ENCODE results near the gene MYOM1. TPM values are rescaled to one million over a fixed set of nuclear protein-coding genes. Genes with fewer than 3 reads are reported as not detected.

The MYOM1 gene
- total RNA-seq, 2 experiments from 2014 or later = 2.4 to 3.8 TPM

GRCh38 chr18:3248658-3249359 is 29.0 kb upstream of the MYOM1 start:
- peak overlapping the region; percentile 72 for H3K4me2 ChIP-seq (ENCODE audit: low read length)
- peaks cover 45% of the 10 kb centered on the region for H3K36me3 ChIP-seq (ENCODE audit: insufficient read depth, low read length)
- peak; percentile 67 for DNase-seq (ENCODE audit: low spot score)
- ChIA-PET POLR2A (interaction anchor here (0.6 to 4.0 kb wide), 10 partner anchors 11 to 336 kb away, joined by 3 to 50 read pairs (median 4); no protein-coding TSS in a partner anchor), CTCF (ENCODE audit: unreplicated experiment) (no interaction called here)
- no peak overlapping the region for H2AFZ ChIP-seq (ENCODE audit: low read length)
- peak overlapping the region; percentile 84 for H3K27ac ChIP-seq (ENCODE audit: low read depth, low read length, poor library complexity, severe bottlenecking)
- H3K4me3 ChIP-seq (ENCODE audit: low read depth, low read length, poor library complexity, severe bottlenecking) = peak overlapping the region; percentile 81
- peaks cover 60% of the 10 kb centered on the region for H3K4me1 ChIP-seq (ENCODE audit: insufficient read depth, low read length, poor library complexity, severe bottlenecking)
- TF ChIP-seq, protein P1, sequence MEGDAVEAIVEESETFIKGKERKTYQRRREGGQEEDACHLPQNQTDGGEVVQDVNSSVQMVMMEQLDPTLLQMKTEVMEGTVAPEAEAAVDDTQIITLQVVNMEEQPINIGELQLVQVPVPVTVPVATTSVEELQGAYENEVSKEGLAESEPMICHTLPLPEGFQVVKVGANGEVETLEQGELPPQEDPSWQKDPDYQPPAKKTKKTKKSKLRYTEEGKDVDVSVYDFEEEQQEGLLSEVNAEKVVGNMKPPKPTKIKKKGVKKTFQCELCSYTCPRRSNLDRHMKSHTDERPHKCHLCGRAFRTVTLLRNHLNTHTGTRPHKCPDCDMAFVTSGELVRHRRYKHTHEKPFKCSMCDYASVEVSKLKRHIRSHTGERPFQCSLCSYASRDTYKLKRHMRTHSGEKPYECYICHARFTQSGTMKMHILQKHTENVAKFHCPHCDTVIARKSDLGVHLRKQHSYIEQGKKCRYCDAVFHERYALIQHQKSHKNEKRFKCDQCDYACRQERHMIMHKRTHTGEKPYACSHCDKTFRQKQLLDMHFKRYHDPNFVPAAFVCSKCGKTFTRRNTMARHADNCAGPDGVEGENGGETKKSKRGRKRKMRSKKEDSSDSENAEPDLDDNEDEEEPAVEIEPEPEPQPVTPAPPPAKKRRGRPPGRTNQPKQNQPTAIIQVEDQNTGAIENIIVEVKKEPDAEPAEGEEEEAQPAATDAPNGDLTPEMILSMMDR (conservative IDR thresholded peaks at IDR 0.05; ENCODE audit: low read length) = no peak
- TF ChIP-seq EZH2phosphoT487 (IDR thresholded peaks at IDR 0.05; ENCODE audit: borderline replicate concordance, low read depth, low read length) = no peak
- H3K9me2 ChIP-seq (ENCODE audit: insufficient read depth, low read length) = no peaks in the 10 kb centered on the region
- no peaks in the 10 kb centered on the region for H3K9me3 ChIP-seq (ENCODE audit: low read length)
- intact Hi-C loops (cut with micrococcal nuclease; ENCODE audit: unreplicated experiment) = loop anchor here (5.0 kb wide), 2 partner anchors 332 to 677 kb away; partner anchors contain the start of genes METTL4 and NDC80
- peaks cover 83% of the 10 kb centered on the region for H3K79me2 ChIP-seq (ENCODE audit: insufficient read depth, low read depth, low read length)
- H4K20me1 ChIP-seq (ENCODE audit: insufficient read depth, low read length) = peaks cover 21% of the 10 kb centered on the region
- BruUV-seq (replicated peaks) = TSS peak; percentile 77

DNA sequence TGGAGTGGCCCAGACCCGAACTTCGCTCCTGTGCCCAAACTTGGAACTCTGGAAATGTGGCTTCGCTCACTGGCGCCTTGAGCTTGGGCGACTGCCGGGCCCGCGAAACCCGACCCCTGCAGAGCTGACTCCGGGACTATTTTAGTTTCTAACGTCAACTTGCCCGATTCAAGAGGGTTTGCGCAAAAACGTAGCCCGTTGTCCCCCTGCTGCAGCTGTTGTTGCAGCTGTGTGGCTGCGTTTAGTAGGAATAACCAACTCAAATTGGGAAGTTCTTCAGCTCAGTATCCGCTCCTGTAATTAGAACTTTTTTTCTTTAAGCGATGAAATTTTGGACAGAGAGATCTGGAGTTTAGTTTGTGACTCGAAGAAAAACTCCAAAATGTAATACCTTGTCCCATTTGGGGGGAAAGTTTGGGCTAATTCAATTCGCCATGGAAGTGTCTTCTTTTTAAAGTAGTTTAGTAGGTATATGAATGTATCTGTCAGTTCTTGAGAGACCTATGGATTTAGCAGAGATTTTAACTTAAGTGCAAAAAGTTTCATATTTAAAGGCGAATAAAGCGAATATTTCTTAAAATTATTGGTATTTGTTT is 28.4 kb upstream of the MYOM1 start:
- H3K27ac ChIP-seq (ENCODE audit: low read depth, low read length, poor library complexity, severe bottlenecking) = peak overlapping the region; percentile 84
- peak overlapping the region; percentile 72 for H3K4me2 ChIP-seq (ENCODE audit: low read length)
- H3K9me2 ChIP-seq (ENCODE audit: insufficient read depth, low read length) = no peaks in the 10 kb centered on the region
- peak; percentile 75 for DNase-seq (ENCODE audit: low spot score)
- peaks cover 21% of the 10 kb centered on the region for H4K20me1 ChIP-seq (ENCODE audit: insufficient read depth, low read length)
- CTCF ChIA-PET (ENCODE audit: unreplicated experiment) = no interaction called here
- H3K4me3 ChIP-seq (ENCODE audit: low read depth, low read length, poor library complexity, severe bottlenecking) = peak overlapping the region; percentile 81
- BruUV-seq (replicated peaks) = no TSS peak
- no peaks in the 10 kb centered on the region for H3K9me3 ChIP-seq (ENCODE audit: low read length)
- H2AFZ ChIP-seq (ENCODE audit: low read length) = no peak overlapping the region
- no peak for TF ChIP-seq EZH2phosphoT487 (IDR thresholded peaks at IDR 0.05; ENCODE audit: borderline replicate concordance, low read depth, low read length)
- TF ChIP-seq, protein P1 (conservative IDR thresholded peaks at IDR 0.05; ENCODE audit: low read length) = no peak
- intact Hi-C loops (cut with micrococcal nuclease; ENCODE audit: unreplicated experiment) = loop anchor here (5.0 kb wide), 2 partner anchors 331 to 676 kb away; partner anchors contain the start of genes METTL4 and NDC80
- peaks cover 42% of the 10 kb centered on the region for H3K36me3 ChIP-seq (ENCODE audit: insufficient read depth, low read length)
- H3K4me1 ChIP-seq (ENCODE audit: insufficient read depth, low read length, poor library complexity, severe bottlenecking) = peaks cover 61% of the 10 kb centered on the region
- POLR2A ChIA-PET = interaction anchor here (0.6 to 4.0 kb wide), 12 partner anchors 12 to 468 kb away, joined by 3 to 50 read pairs (median 4); no protein-coding TSS in a partner anchor
- peaks cover 77% of the 10 kb centered on the region for H3K79me2 ChIP-seq (ENCODE audit: insufficient read depth, low read depth, low read length)
